ENCODE measurements around the gene ACAT1.
A peak's percentile ranks its signal among the peaks of the same experiment; 100 is the strongest.

ACAT1 gene

GRCh38 chr11:108121274-108122155, at the start of gene ACAT1:
Gene ACAT1, plus strand, starts transcription at chr11:108121567. Its CDS starts 40 bp downstream, at chr11:108121607.
- intact Hi-C loops (cut with DNase I; ENCODE audit: low total_unique reads), result loop anchor here (5.0 kb wide), 1 partner anchor 101 kb away; the partner anchor contains the start of genes ATM and NPAT
- Histone ChIP-seq H3K4me1 (peaks cover 0 to 36% (median 22%) of the 10 kb centered on the region in 4 donors), H3K27ac (peak within 1 kb of the TSS; percentile 98), H3K4me3 (peak within 1 kb of the TSS; percentile 84 to 87), H3K36me3 (no peaks in the 10 kb centered on the region), H3K27me3 (no peaks in the 10 kb centered on the region), H3K9me3 (no peaks in the 10 kb centered on the region)
- peak; percentile 97 to 99 for DNase-seq
- TF ChIP-seq CTCF (IDR thresholded peaks at IDR 0.05), result peak; percentile 35 to 63

GRCh38 chr11:108084811-108085210, 36.6 kb upstream of the ACAT1 start:
- TF ChIP-seq CTCF (IDR thresholded peaks at IDR 0.05), result no peak
- no peak overlapping the region for H3K4me3 ChIP-seq
- H3K36me3 ChIP-seq, result peaks cover 8 to 61% (median 33%) of the 10 kb centered on the region in 3 donors
- H3K9me3 ChIP-seq, result no peaks in the 10 kb centered on the region
- no peaks in the 10 kb centered on the region for H3K27me3 ChIP-seq
- H3K27ac ChIP-seq, result no peak overlapping the region
- DNase-seq, result no peak
- H3K4me1 ChIP-seq, result no peaks in the 10 kb centered on the region
- intact Hi-C loops (cut with DNase I; ENCODE audit: low total_unique reads), result no loop called here

GRCh38 chr11:108085672-108086071, 35.7 kb upstream of the ACAT1 start:
- intact Hi-C loops (cut with DNase I; ENCODE audit: low total_unique reads), result no loop called here
- Histone ChIP-seq H3K4me1 (no peaks in the 10 kb centered on the region), H3K36me3 (peaks cover 8 to 55% (median 25%) of the 10 kb centered on the region in 3 donors), H3K27ac (no peak overlapping the region), H3K4me3 (no peak overlapping the region), H3K27me3 (no peaks in the 10 kb centered on the region), H3K9me3 (no peaks in the 10 kb centered on the region)
- TF ChIP-seq CTCF (IDR thresholded peaks at IDR 0.05), result no peak
- DNase-seq, result no peak

GRCh38 chr11:108092134-108092533, 29.2 kb upstream of the ACAT1 start:
- no peak for TF ChIP-seq CTCF (IDR thresholded peaks at IDR 0.05)
- intact Hi-C loops (cut with DNase I; ENCODE audit: low total_unique reads), result no loop called here
- H3K36me3 ChIP-seq, result peaks cover 26 to 62% (median 28%) of the 10 kb centered on the region in 3 donors
- H3K27me3 ChIP-seq, result no peaks in the 10 kb centered on the region
- no peaks in the 10 kb centered on the region for H3K4me1 ChIP-seq
- H3K4me3 ChIP-seq, result no peak overlapping the region
- H3K9me3 ChIP-seq, result no peaks in the 10 kb centered on the region
- no peak overlapping the region for H3K27ac ChIP-seq
- no peak for DNase-seq

GRCh38 chr11:108093128-108093904, 28.1 kb upstream of the ACAT1 start:
- intact Hi-C loops (cut with DNase I; ENCODE audit: low total_unique reads), result no loop called here
- no peak for TF ChIP-seq CTCF (IDR thresholded peaks at IDR 0.05)
- Histone ChIP-seq H3K36me3 (peaks cover 34 to 69% (median 40%) of the 10 kb centered on the region in 3 donors), H3K27me3 (no peaks in the 10 kb centered on the region), H3K4me3 (no peak overlapping the region), H3K4me1 (no peaks in the 10 kb centered on the region), H3K9me3 (no peaks in the 10 kb centered on the region), H3K27ac (no peak overlapping the region)
- DNase-seq, result no peak
